Liver (tissue), 3 donors: ENCODE results near the gene MYOM1.

ENCODE experiments used
- CTCF ChIP-seq: fragments of 150-350 bp; IDR thresholded peaks from 2 replicates; pipeline ENCODE4 v1.5.1; 2017; ENCODE audit warnings: improper control_type of control experiment, low read depth, low read length; ENCODE audit not compliant: missing input control
- JUND ChIP-seq, 2 donors: IDR thresholded peaks; 2 replicates each; pipeline ENCODE4 v1.6.1; 2016; ENCODE audit warnings: antibody characterized with exemption in 2 of 2
- SP1 ChIP-seq: IDR thresholded peaks from 2 replicates; pipeline ENCODE4 v1.6.1; 2018; ENCODE audit warnings: antibody characterized with exemption, mild to moderate bottlenecking
- YY1 ChIP-seq: IDR thresholded peaks from 2 replicates; pipeline ENCODE4 v1.6.1; 2016; ENCODE audit warnings: antibody characterized with exemption, mild to moderate bottlenecking
- TF ChIP-seq, protein P1 (sequence below): IDR thresholded peaks from 2 replicates; pipeline ENCODE4 v1.6.1; 2016; ENCODE audit warnings: antibody characterized with exemption, mild to moderate bottlenecking
- donor health status: healthy.
- donor health status: healthy.

DNA sequence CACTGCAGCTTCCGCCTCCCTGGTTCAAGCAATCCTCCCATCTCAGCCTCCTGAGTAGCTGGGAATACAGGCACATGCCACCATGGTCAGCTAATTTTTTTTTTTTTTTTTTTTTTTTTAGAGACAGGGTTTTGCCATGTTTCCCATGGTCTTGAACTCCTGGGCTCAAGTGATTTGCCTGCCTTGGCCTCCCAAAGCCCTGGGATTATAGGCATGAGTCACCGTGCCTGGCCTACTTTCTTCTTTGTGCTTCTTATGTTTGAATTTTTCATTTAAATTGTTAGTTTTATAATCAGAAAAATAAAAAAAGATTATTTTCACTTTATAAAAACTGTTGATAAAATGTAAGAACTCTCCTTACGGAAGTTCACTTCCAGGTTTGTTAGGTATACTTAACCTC, 105.3 kb downstream of the MYOM1 start:
- no peak for TF ChIP-seq CTCF
- TF ChIP-seq, protein P1, sequence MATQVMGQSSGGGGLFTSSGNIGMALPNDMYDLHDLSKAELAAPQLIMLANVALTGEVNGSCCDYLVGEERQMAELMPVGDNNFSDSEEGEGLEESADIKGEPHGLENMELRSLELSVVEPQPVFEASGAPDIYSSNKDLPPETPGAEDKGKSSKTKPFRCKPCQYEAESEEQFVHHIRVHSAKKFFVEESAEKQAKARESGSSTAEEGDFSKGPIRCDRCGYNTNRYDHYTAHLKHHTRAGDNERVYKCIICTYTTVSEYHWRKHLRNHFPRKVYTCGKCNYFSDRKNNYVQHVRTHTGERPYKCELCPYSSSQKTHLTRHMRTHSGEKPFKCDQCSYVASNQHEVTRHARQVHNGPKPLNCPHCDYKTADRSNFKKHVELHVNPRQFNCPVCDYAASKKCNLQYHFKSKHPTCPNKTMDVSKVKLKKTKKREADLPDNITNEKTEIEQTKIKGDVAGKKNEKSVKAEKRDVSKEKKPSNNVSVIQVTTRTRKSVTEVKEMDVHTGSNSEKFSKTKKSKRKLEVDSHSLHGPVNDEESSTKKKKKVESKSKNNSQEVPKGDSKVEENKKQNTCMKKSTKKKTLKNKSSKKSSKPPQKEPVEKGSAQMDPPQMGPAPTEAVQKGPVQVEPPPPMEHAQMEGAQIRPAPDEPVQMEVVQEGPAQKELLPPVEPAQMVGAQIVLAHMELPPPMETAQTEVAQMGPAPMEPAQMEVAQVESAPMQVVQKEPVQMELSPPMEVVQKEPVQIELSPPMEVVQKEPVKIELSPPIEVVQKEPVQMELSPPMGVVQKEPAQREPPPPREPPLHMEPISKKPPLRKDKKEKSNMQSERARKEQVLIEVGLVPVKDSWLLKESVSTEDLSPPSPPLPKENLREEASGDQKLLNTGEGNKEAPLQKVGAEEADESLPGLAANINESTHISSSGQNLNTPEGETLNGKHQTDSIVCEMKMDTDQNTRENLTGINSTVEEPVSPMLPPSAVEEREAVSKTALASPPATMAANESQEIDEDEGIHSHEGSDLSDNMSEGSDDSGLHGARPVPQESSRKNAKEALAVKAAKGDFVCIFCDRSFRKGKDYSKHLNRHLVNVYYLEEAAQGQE: no peak
- TF ChIP-seq SP1: no peak
- TF ChIP-seq YY1: no peak
- no peak for TF ChIP-seq JUND (IDR thresholded peaks at IDR 0.05)
